NCI-H2107 (cell line): ENCODE results near the gene UTRN.

Experiments used
- DNase-seq: peaks from one replicate; lab custom pipeline; 2025; lab: John Stamatoyannopoulos, UW

UTRN gene

GRCh38 chr6:144284783-144285547, at the start of gene UTRN:
UTRN (plus strand) TSS chr6:144285335; CDS start chr6:144291829, 6,494 bp downstream.
- DNase-seq: no peak

- DNase-seq: no peak
Measured at GRCh38 chr6:144244688-144245087, 40.4 kb upstream of the UTRN start.

GRCh38 chr6:144246988-144247387, 38.1 kb upstream of the UTRN start:
- no peak for DNase-seq

- DNase-seq: no peak
Measured at GRCh38 chr6:144248003-144248402, 37.1 kb upstream of the UTRN start.

GRCh38 chr6:144248476-144249301, 36.4 kb upstream of the UTRN start:
- no peak for DNase-seq

- no peak for DNase-seq
Measured at GRCh38 chr6:144250276-144250675, 34.9 kb upstream of the UTRN start.

- no peak for DNase-seq
Measured at GRCh38 chr6:144252259-144252658, 32.9 kb upstream of the UTRN start.

GRCh38 chr6:144259986-144260385, 25.1 kb upstream of the UTRN start:
- DNase-seq: no peak

- no peak for DNase-seq
Measured at GRCh38 chr6:144262470-144263369, 22.4 kb upstream of the UTRN start.

- no peak for DNase-seq
Measured at GRCh38 chr6:144263786-144264185, 21.3 kb upstream of the UTRN start.

GRCh38 chr6:144264270-144265060, 20.7 kb upstream of the UTRN start:
- DNase-seq: no peak

GRCh38 chr6:144265061-144265357, 20.1 kb upstream of the UTRN start:
- DNase-seq: no peak

- no peak for DNase-seq
Measured at GRCh38 chr6:144265390-144265789, 19.7 kb upstream of the UTRN start.

- DNase-seq: no peak
Measured at GRCh38 chr6:144266091-144266649, 19.0 kb upstream of the UTRN start.

GRCh38 chr6:144268794-144269349, 16.3 kb upstream of the UTRN start:
- no peak for DNase-seq

GRCh38 chr6:144277174-144277573, 8.0 kb upstream of the UTRN start:
- no peak for DNase-seq

GRCh38 chr6:144277605-144278227, 7.4 kb upstream of the UTRN start:
- no peak for DNase-seq

GRCh38 chr6:144278659-144279314, 6.3 kb upstream of the UTRN start:
- DNase-seq: no peak

- DNase-seq: no peak
Measured at GRCh38 chr6:144279484-144280150, 5.5 kb upstream of the UTRN start.
